ENCODE results near the gene LHX8. TPM values are rescaled to one million over a fixed set of nuclear protein-coding genes. Genes with fewer than 3 reads are reported as not detected.
"Not testable (repeated sequence)": the region's sequence is repeated elsewhere in the genome, so short reads cannot be mapped to it uniquely, and the experiment has no call there.

LHX8 gene
- total RNA-seq, 1 donor from 2014 or later, result not detected

GRCh38 chr1:75172556-75172955, 38.4 kb downstream of the LHX8 start:
- H3K27me3 Mint-ChIP-seq (ENCODE audit: low read depth), result peaks cover 5% of the 10 kb centered on the region
- H3K4me3 Mint-ChIP-seq, result no peak overlapping the region
- H3K9me3 Mint-ChIP-seq, result peaks cover 2% of the 10 kb centered on the region
- no peaks in the 10 kb centered on the region for H3K36me3 Mint-ChIP-seq (ENCODE audit: low read depth)
- TF ChIP-seq, protein P1, sequence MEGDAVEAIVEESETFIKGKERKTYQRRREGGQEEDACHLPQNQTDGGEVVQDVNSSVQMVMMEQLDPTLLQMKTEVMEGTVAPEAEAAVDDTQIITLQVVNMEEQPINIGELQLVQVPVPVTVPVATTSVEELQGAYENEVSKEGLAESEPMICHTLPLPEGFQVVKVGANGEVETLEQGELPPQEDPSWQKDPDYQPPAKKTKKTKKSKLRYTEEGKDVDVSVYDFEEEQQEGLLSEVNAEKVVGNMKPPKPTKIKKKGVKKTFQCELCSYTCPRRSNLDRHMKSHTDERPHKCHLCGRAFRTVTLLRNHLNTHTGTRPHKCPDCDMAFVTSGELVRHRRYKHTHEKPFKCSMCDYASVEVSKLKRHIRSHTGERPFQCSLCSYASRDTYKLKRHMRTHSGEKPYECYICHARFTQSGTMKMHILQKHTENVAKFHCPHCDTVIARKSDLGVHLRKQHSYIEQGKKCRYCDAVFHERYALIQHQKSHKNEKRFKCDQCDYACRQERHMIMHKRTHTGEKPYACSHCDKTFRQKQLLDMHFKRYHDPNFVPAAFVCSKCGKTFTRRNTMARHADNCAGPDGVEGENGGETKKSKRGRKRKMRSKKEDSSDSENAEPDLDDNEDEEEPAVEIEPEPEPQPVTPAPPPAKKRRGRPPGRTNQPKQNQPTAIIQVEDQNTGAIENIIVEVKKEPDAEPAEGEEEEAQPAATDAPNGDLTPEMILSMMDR (conservative IDR thresholded peaks at IDR 0.05), result no peak
- no peak overlapping the region for H3K27ac Mint-ChIP-seq (ENCODE audit: unreplicated experiment)
- no peak for DNase-seq (ENCODE audit: low read depth, low spot score)
- H3K4me1 Mint-ChIP-seq, result no peaks in the 10 kb centered on the region

DNA sequence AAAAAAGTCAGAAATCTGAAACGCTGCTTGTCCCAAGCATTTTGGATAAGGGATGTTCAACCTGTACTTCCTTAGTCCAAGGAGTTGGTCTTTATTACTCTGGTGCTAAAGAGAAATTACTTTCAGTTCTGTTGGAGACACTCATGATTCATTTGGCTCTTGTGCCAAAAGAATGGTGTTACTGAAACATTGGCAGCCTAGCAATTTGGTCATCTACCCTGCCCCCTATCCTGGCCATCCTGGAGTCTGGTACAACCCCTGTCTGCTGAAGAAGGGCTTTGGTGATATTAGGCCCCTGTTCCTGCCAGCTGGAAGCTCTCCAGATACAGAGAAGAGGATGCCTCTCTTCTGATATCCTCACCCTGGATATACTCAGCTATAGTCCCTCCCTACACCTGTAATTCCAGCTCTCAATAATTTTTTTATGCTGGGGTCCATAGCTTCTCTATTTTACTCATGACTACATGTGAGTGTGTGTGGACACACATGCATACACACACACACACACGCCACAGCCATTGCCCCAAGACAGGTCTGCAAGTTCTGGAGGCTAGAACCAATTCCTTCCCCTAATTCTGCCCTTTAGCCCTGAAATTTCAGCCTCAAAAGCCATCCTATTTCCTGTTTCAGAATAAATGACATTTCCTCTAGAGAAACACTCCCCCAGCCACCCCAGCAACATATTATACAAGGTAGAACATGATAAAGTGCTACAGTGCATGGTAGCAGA, 40.0 kb downstream of the LHX8 start:
- Mint-ChIP-seq H3K27me3 (ENCODE audit: low read depth) (peaks cover 8% of the 10 kb centered on the region), H3K4me1 (no peaks in the 10 kb centered on the region), H3K9me3 (peaks cover 8% of the 10 kb centered on the region), H3K27ac (ENCODE audit: unreplicated experiment) (no peak overlapping the region), H3K36me3 (ENCODE audit: low read depth) (no peaks in the 10 kb centered on the region), H3K4me3 (no peak overlapping the region)
- DNase-seq (ENCODE audit: low read depth, low spot score), result no peak
- TF ChIP-seq, protein P1 (conservative IDR thresholded peaks at IDR 0.05), result no peak

GRCh38 chr1:75181214-75181955, 47.2 kb downstream of the LHX8 start:
- H3K4me1 Mint-ChIP-seq, result not testable (repeated sequence)

GRCh38 chr1:75188892-75189291, 54.7 kb downstream of the LHX8 start:
- Mint-ChIP-seq H3K4me1 (no peaks in the 10 kb centered on the region), H3K4me3 (no peak overlapping the region), H3K27ac (ENCODE audit: unreplicated experiment) (no peak overlapping the region), H3K27me3 (ENCODE audit: low read depth) (peaks cover 57% of the 10 kb centered on the region), H3K36me3 (ENCODE audit: low read depth) (no peaks in the 10 kb centered on the region), H3K9me3 (no peaks in the 10 kb centered on the region)
- DNase-seq (ENCODE audit: low read depth, low spot score), result no peak
- TF ChIP-seq, protein P1 (conservative IDR thresholded peaks at IDR 0.05), result no peak

More at GRCh38 chr1:75181214-75181955, 47.2 kb downstream of the LHX8 start:
- H3K27ac Mint-ChIP-seq (ENCODE audit: unreplicated experiment); DNase-seq (ENCODE audit: low read depth, low spot score); H3K4me3 Mint-ChIP-seq; H3K36me3 Mint-ChIP-seq (ENCODE audit: low read depth): not testable (repeated sequence)
- Mint-ChIP-seq H3K27me3 (ENCODE audit: low read depth) (peaks cover 26% of the 10 kb centered on the region), H3K9me3 (peaks cover 10% of the 10 kb centered on the region)

DNA sequence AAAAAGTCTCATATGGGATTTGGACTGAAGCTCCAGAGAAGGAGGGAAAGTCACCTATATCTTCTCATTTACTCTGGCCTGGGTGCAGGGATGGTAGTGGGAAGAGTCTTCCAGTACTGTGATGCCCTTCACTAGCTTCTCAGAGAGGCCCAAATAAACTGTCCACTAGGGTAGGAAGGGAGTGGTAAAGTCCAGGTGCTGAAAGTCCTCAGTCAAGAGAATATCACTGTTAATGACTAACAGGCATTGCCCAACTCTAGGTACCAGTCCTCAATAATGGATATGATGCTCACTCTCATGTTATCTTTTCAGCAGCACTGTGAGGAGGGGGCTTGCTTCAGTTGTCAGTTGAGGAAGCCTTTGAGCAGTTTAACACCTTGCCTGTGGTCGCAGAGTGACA, 64.0 kb downstream of the LHX8 start:
- no peak overlapping the region for H3K27ac Mint-ChIP-seq (ENCODE audit: unreplicated experiment)
- no peak for DNase-seq (ENCODE audit: low read depth, low spot score)
- TF ChIP-seq, protein P1 (conservative IDR thresholded peaks at IDR 0.05), result no peak
- H3K27me3 Mint-ChIP-seq (ENCODE audit: low read depth), result peaks cover 35% of the 10 kb centered on the region
- H3K4me3 Mint-ChIP-seq, result no peak overlapping the region
- peaks cover 4% of the 10 kb centered on the region for H3K4me1 Mint-ChIP-seq
- no peaks in the 10 kb centered on the region for H3K9me3 Mint-ChIP-seq
- H3K36me3 Mint-ChIP-seq (ENCODE audit: low read depth), result no peaks in the 10 kb centered on the region

DNA sequence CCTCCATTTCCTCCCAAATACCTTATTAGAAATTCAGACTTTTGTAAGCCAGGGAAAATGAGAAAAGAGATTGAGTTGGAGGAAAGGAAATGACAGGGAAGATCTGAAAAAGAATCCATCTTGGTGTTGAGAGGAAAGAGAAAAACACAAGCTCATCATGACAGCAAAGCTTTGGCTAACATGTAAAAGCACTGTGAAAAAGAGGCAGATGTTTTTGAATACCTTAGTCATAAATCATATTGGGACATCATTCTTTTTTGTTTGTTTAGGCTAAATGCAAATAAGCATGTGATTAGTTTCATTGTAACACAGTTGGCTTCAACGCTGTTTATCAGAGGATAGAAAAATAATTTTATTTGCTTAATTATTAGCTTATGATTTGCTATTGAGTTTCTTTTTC, 64.6 kb downstream of the LHX8 start:
- Mint-ChIP-seq H3K4me3 (no peak overlapping the region), H3K27me3 (ENCODE audit: low read depth) (peaks cover 30% of the 10 kb centered on the region), H3K27ac (ENCODE audit: unreplicated experiment) (no peak overlapping the region), H3K9me3 (no peaks in the 10 kb centered on the region), H3K4me1 (peaks cover 4% of the 10 kb centered on the region), H3K36me3 (ENCODE audit: low read depth) (no peaks in the 10 kb centered on the region)
- DNase-seq (ENCODE audit: low read depth, low spot score), result no peak
- TF ChIP-seq, protein P1 (conservative IDR thresholded peaks at IDR 0.05), result no peak

Measured in neural crest cell (in vitro differentiated cells).